ENCODE results near the gene SUDS3. TPM values are rescaled to one million over a fixed set of nuclear protein-coding genes. Genes with fewer than 3 reads are reported as not detected.
A peak's percentile ranks its signal among the peaks of the same experiment; 100 is the strongest.

SUDS3 gene
- polyA plus RNA-seq, 1 of the 3 experiments (the other 2 are of a cell fraction): 15.0 TPM

DNA sequence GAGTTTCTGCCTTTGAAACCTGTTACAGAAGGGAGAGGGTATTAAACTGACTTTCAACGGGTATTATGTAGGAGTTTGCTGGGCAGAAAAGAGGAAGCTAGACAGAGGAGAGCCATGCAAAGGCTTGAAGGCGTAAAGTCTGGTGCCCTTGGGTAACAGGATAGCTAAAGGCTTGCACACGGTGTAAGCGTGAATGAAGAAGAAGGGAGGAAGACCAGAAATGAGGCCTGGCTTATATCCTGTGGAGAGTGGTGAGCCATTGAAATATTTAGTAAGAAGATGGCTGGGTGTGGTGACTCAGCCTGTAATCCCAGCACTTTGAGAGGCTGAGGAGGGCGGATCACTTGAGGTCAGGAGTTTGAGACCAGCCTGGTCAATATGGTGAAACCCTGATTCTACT, 22.6 kb downstream of the SUDS3 start (continued):
- TF ChIP-seq EP300 (IDR thresholded peaks at IDR 0.05; ENCODE audit: borderline replicate concordance in 1 of 2, low read depth in 1 of 2, low read length in 1 of 2) (no peak), SMC3 (IDR thresholded peaks at IDR 0.05; ENCODE audit: low read depth, low read length) (no peak)

GRCh38 chr12:118402251-118402650, 25.9 kb downstream of the SUDS3 start:
- Histone ChIP-seq H3K4me1 (ENCODE audit: control insufficient read depth in 1 of 2, insufficient read depth in 2 of 2, low read depth in 1 of 2, low read length in 1 of 2) (no peaks in the 10 kb centered on the region; a peak in 1 of 4 replicates), H3K9me2 (no peaks in the 10 kb centered on the region), H2AFZ (ENCODE audit: low read depth) (no peak overlapping the region), H3K9ac (no peak overlapping the region), H3K27ac (ENCODE audit: low read depth in 2 of 2, low read length in 1 of 2) (peak overlapping the region in 1 of 2 experiments; percentile 46; a peak in 2 of 4 replicates), H3K27me3 (ENCODE audit: insufficient read depth) (no peaks in the 10 kb centered on the region), H3K4me2 (no peak overlapping the region), H3K4me3 (ENCODE audit: low read depth in 2 of 2, low read length in 1 of 2) (no peak overlapping the region), H4K20me1 (ENCODE audit: insufficient read depth) (0 out of 2 replicates have a peak, but pooled peaks cover 4% of the 10 kb centered on the region), H3K9me3 (no peaks in the 10 kb centered on the region), H3F3A (replicated peaks; ENCODE audit: insufficient read depth) (peaks cover 6% of the 10 kb centered on the region), H3K36me3 (replicated peaks in 1 of 2; ENCODE audit: control insufficient read depth in 1 of 2, insufficient read depth in 2 of 2, low read length in 1 of 2) (peaks cover 52 to 79% of the 10 kb centered on the region in 2 experiments), H3K79me2 (ENCODE audit: insufficient read depth) (no peaks in the 10 kb centered on the region; the same call in 1 of the 2 replicates)
- TF ChIP-seq NFIC (IDR thresholded peaks at IDR 0.05; ENCODE audit: borderline replicate concordance): 0 out of 2 replicates have a peak, but pooled peaks have one; percentile 6
- peak; percentile 12; the same call in 1 of the 2 replicates for TF ChIP-seq FOSL2 (IDR thresholded peaks at IDR 0.05; ENCODE audit: borderline replicate concordance, low read depth)
- no peak for TF ChIP-seq YY1 (IDR thresholded peaks at IDR 0.05; ENCODE audit: low read depth)
- no peak for TF ChIP-seq ELF1 (IDR thresholded peaks at IDR 0.05)
- no peak for TF ChIP-seq FOXJ3 (CRISPR knock-in tag; IDR thresholded peaks at IDR 0.05)
- no peak for TF ChIP-seq EP300 (IDR thresholded peaks at IDR 0.05; ENCODE audit: borderline replicate concordance in 1 of 2, low read depth in 1 of 2, low read length in 1 of 2)
- no peak for TF ChIP-seq TEAD4 (IDR thresholded peaks at IDR 0.05; ENCODE audit: borderline replicate concordance, insufficient read depth)
- no peak for TF ChIP-seq USF2 (IDR thresholded peaks at IDR 0.05; ENCODE audit: borderline replicate concordance, low read depth, low read length)
- POLR2A ChIA-PET: no interaction called here
- no peak for DNase-seq
- CTCF ChIA-PET: no interaction called here
- 47% methylated on average over 6 of the region's 6 CpGs for WGBS (ENCODE audit: low lambda C conversion rate)

GRCh38 chr12:118404876-118405521, 28.6 kb downstream of the SUDS3 start:
- Histone ChIP-seq H2AFZ (ENCODE audit: low read depth) (no peak overlapping the region), H3K4me3 (ENCODE audit: low read depth in 2 of 2, low read length in 1 of 2) (no peak overlapping the region; a peak in 1 of 4 replicates), H3K27ac (ENCODE audit: low read depth in 2 of 2, low read length in 1 of 2) (no peak overlapping the region), H3K4me2 (no peak overlapping the region), H3K9ac (no peak overlapping the region), H3K79me2 (ENCODE audit: insufficient read depth) (no peaks in the 10 kb centered on the region), H3K9me3 (no peaks in the 10 kb centered on the region), H3K27me3 (ENCODE audit: insufficient read depth) (no peaks in the 10 kb centered on the region), H4K20me1 (ENCODE audit: insufficient read depth) (0 out of 2 replicates have a peak, but pooled peaks cover 4% of the 10 kb centered on the region), H3K4me1 (ENCODE audit: control insufficient read depth in 1 of 2, insufficient read depth in 2 of 2, low read depth in 1 of 2, low read length in 1 of 2) (no peaks in the 10 kb centered on the region; a peak in 1 of 4 replicates), H3K36me3 (replicated peaks in 1 of 2; ENCODE audit: control insufficient read depth in 1 of 2, insufficient read depth in 2 of 2, low read length in 1 of 2) (peaks cover 56 to 69% of the 10 kb centered on the region in 2 experiments), H3K9me2 (no peaks in the 10 kb centered on the region), H3F3A (replicated peaks; ENCODE audit: insufficient read depth) (peaks cover 6% of the 10 kb centered on the region)
- CTCF ChIA-PET: interaction anchor here (0.6 to 3.4 kb wide), 35 partner anchors 7 to 1713 kb away, joined by 3 to 24 read pairs (median 4); partner anchors contain the start of gene SUDS3
- 33% methylated on average over 4 of the region's 4 CpGs for WGBS (ENCODE audit: low lambda C conversion rate)
- peak; percentile 44 for DNase-seq
- POLR2A ChIA-PET: interaction anchor here (0.7 kb wide), 1 partner anchor 16 kb away, joined by 3 read pairs; no protein-coding TSS in a partner anchor
- TF ChIP-seq IRF3 (IDR thresholded peaks at IDR 0.05; ENCODE audit: low read depth, low read length) (no peak), MXI1 (IDR thresholded peaks at IDR 0.05; ENCODE audit: low read depth, low read length) (no peak), ZBTB33 (IDR thresholded peaks at IDR 0.05; ENCODE audit: borderline replicate concordance, low read depth) (no peak), RAD21 (IDR thresholded peaks at IDR 0.05; ENCODE audit: low read length) (peak; percentile 85), FOXM1 (IDR thresholded peaks at IDR 0.05; ENCODE audit: low read depth) (no peak), CHD2 (IDR thresholded peaks at IDR 0.05; ENCODE audit: low read length, partially characterized antibody) (no peak), NFIC (IDR thresholded peaks at IDR 0.05; ENCODE audit: borderline replicate concordance) (no peak), SMC3 (IDR thresholded peaks at IDR 0.05; ENCODE audit: low read depth, low read length) (peak; percentile 53), CTCF (IDR thresholded peaks at IDR 0.05) (peak; percentile 92), TEAD4 (IDR thresholded peaks at IDR 0.05; ENCODE audit: borderline replicate concordance, insufficient read depth) (no peak), RCOR1 (IDR thresholded peaks at IDR 0.05; ENCODE audit: low read length) (no peak)
